D341Med (cell line): Measurements from ENCODE around the gene ASIC2.

Source experiments
- DNase-seq: peaks from one replicate; pipeline ENCODE4 v3.0.0; 2012; ENCODE audit warnings: low spot score

The ASIC2 gene

DNA sequence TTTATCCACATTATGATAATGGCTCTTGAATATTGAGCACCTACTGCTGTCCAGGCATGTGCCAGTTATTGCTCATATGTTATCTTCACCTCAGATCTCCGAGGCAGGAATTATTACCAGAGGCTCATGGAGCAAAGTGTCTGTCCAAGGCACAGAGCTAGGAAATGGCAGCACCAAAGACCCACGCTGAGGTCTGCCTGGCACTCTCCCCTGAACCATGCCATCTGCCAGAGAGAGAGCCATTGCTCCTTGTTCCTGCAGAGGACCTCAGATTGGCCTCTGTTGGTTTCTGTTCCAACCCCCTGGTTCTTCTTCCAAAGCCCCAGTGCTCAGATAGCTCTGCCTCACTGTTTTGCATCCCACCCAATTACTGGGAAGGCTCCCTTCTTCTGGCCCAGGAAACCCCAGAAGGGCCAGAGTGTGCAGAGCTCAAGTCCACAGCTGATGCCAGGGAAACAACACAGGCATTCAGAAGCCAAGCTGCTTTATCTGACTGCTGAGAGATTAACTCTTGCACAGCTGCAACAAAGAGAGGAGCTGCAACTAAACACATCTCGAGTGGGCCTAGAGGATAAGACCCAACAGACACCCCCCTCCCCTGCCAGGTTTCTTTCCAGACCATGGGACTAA, 5.9 kb downstream of the ASIC2 start:
- no peak for DNase-seq

DNA sequence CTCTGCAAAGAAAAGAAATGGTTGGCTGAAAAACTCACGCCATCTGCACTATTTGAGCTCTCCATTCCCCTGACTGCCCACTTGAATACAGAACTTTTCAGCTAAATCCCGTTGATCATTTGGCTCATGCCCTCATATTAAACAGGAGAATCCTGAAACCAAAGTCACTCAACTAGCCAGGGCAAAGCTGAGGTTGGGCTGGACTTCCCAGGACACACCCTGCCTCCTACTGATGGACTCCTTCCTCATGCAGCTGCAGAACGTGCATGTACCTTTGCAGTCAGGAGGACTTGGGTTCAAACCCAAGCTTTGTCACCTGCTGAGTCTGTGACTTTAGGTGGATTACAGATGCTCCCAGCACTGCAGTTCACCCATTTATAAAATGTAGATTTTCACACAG, 7.7 kb downstream of the ASIC2 start:
- no peak for DNase-seq

- no peak for DNase-seq
Observed at GRCh38 chr17:33284022-33284421, 9.1 kb downstream of the ASIC2 start.

- DNase-seq, result no peak
Observed at GRCh38 chr17:33280162-33280943, 12.7 kb downstream of the ASIC2 start.

- no peak for DNase-seq
Observed at GRCh38 chr17:33277436-33278100, 15.5 kb downstream of the ASIC2 start.

DNA sequence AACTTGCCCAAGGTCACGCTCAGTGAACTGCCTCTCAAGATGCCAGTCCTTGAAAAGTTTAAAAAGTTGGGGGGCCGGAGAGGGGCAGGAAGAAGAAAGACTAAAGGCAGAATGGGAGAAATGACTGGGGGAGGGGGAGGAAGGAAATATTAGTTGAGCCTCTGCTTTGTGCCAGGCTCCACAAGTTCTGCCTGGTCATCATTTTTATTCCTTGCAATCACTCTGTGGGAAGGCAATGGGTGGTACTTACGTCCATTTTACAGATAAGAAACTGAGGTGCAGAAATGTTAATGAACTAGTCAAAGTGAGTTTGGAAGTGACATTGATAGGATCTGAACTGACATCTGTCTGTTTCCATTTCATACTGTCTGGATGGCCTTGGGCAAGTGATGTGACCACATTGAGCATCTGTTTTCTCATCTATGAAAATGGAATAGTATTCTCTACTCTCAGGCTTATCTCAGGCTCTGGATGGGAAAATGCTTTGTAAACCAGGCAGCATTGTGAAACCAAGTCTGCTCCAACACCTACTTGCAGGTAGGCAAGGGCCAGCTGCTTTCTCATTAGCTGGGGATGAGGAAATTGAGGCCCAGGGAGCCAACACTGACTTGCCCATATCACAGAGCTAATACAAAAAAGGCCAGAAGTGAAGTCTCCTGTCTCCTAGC, 19.2 kb downstream of the ASIC2 start:
- no peak for DNase-seq

DNA sequence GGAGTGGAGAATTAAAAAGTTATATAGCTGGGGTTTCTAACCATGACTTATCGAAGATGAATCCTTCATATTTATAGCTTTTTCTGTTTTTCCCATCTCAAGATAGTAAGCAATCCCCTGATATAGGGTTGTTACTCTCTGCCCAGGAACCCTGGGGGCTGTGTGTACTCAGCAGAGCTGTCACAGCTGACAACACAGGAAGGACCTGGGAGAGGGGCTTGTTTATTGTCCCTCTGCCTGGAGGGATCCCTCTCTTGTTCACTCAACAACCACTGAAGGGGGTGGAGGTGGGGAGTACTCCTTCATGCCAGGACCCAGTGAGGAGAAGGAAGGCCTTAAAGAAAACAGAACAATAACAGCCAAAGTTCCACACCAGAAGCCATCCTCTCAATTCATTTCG, 19.8 kb downstream of the ASIC2 start:
- no peak for DNase-seq

DNA sequence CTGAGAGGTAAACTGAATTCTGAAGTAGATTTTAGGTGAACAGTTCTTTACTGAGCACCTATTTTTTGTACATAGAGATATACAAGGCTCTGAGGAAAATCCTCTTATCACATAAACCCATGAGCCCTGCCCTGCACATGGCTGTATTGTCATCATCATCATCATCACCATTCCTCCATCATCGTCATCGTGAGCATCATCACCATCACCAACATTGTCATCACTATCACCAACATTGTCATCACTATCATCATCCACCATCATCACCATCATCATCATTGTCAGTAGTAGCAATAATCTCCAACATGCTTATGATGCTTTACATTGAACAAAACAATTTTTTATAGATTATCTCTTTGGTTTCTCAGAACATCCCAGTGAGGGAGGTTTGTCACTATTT, 20.7 kb downstream of the ASIC2 start:
- DNase-seq, result no peak

DNA sequence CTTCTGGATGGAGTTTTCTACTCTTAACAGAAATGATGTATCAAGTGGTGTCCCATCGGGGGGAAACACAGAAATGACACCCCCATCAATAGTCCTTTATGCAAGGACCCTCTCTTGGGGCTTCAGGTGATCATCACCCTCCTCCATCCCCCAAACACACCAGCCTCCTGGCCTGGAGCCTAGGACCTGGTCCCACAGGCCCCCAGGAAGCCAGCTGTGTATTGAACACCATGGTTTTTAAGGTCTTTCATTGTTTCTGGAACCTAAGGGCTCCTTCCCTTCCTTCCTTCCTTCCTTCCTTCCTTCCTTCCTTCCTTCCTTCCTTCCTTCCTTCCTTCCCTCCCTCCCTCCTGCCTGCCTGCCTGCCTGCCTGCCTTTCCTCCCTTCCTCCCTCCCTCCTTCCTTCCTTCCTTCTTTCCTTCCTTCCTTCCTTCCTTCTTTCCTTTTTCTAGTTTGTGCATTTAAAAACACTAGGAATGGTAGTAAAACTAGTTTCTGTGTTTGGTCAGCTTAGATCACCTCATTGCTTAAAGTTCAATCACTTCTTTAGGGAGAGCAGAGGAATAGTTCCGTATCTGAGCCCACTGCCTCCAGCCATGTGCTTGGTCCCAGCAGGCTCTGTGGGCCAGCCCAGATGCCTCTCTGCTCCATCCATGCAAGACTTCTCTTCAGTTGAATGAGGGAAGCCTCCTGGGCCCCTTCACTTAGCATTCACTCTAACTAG, 23.6 kb downstream of the ASIC2 start:
- no peak for DNase-seq

GRCh38 chr17:33267851-33268548, 25.1 kb downstream of the ASIC2 start:
- DNase-seq, result no peak

DNA sequence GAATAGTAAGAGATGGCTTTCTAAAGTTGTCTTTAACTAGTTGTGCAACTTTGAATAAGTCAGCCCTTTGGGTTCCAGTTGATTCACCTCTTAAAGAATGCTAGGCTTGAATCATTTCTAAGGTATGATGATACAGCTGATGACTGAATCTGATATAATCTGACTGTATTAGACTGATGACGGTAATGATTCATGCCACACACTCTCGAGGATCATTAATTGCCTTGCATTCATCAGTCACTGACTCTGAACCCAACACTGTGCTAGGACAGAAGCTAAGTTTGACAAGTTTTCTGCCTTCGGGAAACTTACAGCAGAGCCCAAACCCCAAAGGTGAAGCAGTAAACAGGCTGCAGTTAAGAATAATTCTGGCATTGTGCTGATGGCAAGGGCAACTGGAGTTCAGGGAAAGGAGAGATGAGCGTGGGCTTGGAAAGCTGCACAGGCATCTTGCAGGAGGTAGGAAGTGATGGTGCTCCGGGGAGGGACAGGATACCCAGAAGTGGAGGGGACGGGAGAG, 25.8 kb downstream of the ASIC2 start:
- DNase-seq, result no peak

DNA sequence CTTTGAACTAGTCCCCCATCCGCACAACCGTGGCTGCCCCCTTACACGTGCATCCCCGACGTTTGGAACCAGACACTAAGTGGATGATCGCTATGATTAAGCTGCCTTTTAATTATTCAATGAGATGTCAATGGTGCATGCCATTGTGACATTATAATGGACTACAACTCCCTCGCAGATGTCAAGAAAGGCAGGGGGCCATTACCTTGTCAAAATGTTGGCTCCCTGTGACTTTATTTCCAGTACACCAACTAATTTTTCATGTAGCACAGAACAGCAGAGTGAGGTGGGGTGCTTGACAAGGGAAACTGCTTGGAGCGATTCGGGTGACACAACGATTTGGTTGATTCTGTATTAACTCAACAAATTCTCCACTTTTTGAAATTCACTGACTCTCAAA, 26.5 kb downstream of the ASIC2 start:
- no peak for DNase-seq

- DNase-seq, result no peak
Observed at GRCh38 chr17:33266116-33266515, 27.0 kb downstream of the ASIC2 start.

GRCh38 chr17:33263396-33263795, 29.7 kb downstream of the ASIC2 start:
- DNase-seq, result no peak

DNA sequence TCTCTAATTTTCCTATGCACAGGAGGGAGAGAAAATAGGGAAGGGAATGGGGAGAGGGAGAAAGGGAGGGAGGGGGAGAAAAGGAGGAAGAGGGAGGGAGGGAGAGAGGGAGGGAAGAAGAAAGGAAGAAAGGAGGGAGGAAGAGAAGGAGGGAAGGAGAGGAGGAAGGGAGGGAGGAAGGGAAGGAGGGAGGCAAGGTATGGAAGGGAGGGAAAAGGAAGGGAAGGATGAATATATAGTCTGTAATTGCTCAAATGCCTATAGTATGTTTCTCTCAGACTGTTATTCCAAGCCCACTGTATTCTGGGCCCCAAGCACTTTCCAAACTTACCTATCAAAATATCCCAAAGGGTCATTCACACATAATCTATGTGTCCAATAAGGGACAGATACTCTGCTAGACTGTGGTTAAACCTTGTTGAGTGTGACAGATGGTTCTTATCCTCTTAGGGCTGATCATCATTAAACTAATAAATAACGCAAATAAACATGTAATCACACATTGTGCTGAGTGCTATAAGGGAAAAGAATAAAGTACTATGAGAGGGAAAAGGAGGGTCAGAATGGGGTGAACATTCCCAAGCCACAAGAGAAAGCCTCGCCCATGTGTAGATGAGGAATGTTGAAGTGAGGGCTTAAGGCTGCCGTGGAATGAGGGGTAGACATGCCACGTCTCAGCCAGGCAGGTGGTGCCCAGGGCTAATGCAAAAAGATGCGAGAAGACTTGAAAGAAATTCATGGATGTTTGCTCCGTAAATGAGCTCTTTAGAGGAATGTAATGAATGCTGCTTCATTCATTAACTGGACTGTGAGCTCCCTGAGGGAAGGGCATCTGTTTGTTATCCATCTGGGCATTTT, 30.6 kb downstream of the ASIC2 start:
- peak; percentile 51 for DNase-seq

DNA sequence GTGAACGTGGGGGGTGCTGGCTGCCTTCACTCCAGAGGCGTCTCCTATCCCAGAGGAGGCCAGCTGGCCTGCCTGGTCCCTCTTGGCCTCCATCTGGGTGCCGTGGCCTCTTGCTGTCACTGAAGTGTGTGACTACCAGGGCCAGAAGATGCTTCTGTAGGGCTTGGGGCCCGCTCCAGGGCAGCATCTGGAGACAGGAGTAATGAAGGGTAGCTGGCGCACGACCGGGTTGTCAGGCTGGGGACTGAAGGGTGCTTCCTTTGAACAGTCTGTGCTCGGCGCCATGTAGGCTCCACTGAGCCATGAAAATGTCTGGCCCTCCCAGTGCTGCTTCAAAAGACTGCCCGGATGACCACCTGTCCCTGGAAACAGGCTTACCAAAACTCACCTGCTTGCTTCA, 31.3 kb downstream of the ASIC2 start:
- DNase-seq, result no peak

- no peak for DNase-seq
Observed at GRCh38 chr17:33260638-33261037, 32.5 kb downstream of the ASIC2 start.

DNA sequence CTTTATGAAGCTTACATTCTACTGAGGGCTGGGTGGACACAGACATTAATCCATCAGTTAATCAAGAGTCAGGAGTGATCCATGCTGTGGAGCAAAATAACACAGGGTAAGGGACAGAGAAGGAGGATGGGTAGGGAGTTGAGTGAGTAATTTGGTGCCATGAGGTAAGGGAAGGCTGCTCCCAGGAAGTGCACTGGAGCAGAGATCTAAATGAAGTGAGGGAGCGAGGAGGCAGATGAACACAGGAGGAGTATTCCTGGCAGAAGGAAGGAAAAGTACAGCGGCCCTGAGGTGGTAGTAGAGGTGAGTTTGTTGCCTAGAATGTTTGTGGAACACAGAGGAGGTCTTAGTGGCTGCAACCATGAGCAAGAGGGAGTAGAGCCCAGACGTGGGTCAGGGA, 34.8 kb downstream of the ASIC2 start:
- DNase-seq, result no peak

DNA sequence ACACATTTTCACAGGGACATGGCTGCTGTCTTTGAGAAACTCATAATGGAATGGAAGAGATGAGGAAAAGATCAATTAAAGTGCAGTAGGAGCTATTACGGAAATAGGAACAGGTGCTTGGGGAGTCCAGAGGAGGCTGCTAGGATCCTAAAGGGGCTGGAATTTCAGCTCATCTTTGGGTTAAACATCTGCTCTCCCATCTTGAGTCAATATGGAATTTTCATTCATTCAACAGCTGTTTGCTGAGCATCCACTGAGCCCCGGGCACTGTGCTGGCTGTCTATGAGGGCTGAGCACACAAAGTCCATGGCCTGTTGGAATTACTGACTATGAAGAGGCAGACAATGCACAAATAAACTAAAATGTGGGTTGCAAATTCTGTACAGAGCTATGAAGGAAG, 47.9 kb downstream of the ASIC2 start:
- DNase-seq, result no peak

GRCh38 chr17:33243732-33244131, 49.4 kb downstream of the ASIC2 start:
- DNase-seq, result no peak
